Stimulated activated CD8-positive, alpha-beta memory T cell treated with anti-CD3 and anti-CD28 coated beads, Interleukin-12 subunit alpha, Interleukin-12 subunit beta, amount 100 ng/mL, for 24 hours (primary cell): ENCODE results near the gene IVL.

Experiments used
- DNase-seq: peaks from one replicate; pipeline ENCODE4 v3.0.0-alpha.2; 2020; ENCODE audit errors: extremely low read depth

Gene IVL

DNA sequence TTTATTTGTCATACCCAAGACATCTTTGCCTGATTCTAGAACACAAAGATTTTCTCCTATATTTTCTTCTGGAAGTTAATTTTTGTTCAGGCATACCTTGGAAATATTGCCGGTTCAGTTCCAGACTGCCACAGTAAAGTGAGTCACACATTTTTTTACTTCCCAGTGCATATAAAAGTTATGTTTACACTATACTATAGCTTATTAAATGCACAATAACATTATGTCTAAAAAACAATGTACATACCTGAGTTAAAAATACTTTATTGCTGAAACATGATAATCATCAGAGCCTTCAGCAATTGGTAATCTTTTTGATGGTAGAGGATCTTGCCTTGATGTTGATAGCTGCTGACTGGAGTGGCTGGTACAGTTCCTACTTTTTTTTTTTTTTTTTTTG lies 20.2 kb upstream of the IVL start:
- no peak for DNase-seq

GRCh38 chr1:152899027-152899426 lies 9.3 kb upstream of the IVL start:
- DNase-seq = no peak

DNA sequence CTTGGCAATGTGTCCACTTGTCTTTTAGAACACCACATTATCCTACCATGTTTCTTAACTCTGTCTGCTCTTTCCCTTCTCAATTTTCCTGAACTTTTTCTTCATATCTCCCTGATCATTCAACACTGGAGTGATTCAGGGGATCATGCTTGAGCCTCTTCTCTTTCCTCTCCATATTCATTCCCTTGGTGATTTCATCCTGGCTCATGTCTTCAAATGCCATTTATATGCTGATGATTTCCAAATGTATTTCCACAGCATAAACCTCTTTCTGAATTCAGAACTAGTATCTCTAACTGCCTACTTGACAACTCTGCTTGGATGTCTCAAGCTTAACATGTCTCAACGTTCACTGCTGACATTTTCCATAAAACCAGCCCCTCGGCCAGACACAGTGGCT lies 8.5 kb upstream of the IVL start:
- no peak for DNase-seq

DNA sequence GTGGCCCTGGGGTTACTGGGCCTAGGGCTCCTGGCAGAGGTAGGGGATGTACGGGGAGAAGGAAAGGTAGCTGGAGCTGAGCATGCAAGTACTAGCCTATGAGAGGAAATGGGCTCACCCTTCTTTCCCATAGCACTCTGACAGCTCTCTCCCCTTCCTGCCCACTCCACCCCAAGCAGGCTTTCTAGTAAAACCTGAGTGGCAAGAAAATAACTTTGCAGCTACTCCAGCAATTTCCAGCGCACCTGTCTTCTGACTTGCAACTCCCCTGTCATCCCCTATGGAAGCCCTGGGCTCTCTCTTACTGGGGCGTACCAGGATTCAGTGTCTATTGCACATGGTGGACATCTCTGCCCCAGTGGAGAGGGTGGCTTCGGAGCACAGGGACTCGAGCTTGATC lies 6.7 kb upstream of the IVL start:
- DNase-seq = no peak

- DNase-seq = no peak
These were observed 5.7 kb upstream of the IVL start for GRCh38 chr1:152902636-152903035.

GRCh38 chr1:152904688-152905440 lies 3.5 kb upstream of the IVL start:
- no peak for DNase-seq

- no peak for DNase-seq
These were observed 2.3 kb upstream of the IVL start for GRCh38 chr1:152906023-152906565.

DNA sequence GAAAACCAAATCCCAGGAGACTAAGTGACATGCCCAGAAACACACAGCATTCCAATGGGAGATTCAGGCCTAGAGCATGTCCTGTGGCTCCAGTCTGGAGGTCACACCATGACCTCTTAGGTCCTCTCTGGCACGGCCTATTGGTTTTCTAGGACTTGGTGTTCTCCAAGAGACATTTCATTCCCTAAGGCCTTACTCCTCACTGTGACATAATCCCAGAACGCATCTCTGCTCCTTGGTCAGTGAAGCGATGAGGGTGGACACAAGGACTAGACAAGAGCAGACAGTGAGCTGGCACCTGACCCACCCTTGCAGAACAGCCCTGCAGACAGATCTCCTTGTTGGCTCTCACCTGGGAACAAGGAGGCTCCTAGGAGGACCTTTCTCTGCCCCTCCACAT lies 860 bp downstream of the IVL start:
- no peak for DNase-seq

DNA sequence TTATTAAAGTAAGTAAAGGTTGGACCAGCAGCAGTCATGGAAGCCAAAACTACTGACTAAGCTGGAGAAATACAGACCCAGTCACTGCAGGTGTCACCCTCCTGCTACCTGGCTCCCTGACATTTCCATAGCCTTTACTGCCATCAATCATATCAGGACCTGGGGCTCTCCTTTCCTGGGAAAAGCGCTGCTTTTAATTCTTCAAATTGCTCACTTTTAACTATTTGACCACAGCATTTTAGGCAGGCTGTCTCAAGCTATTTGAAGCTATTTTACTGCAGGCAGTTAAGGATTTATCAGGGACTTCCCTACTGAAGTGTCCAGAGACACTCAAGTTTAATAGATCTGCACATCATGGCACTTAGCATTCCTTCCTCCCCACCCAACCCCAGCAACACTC lies 4.1 kb downstream of the IVL start:
- no peak for DNase-seq

GRCh38 chr1:152912900-152913299 lies 4.6 kb downstream of the IVL start:
- no peak for DNase-seq

DNA sequence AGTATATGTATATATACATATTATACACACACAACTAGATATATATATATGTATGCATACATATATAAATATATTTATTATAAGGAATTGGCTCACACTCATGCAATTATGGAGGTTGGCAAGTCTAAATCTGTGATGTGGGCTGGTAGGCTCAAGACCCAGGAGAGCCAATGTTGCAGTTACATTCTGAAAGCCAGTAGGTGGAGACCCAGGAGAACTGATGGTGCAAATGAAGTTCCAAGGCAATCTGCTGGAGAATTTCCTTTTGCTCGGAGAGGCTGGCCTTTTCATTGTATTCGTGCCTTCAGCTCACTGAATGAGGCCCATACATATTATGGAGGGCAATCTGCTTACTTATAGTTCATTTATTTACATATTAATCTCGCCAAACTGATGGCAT lies 9.4 kb downstream of the IVL start:
- DNase-seq = no peak

- DNase-seq = no peak
These were observed 10.7 kb downstream of the IVL start for GRCh38 chr1:152919071-152919470.

GRCh38 chr1:152924191-152924590 lies 15.8 kb downstream of the IVL start:
- no peak for DNase-seq

DNA sequence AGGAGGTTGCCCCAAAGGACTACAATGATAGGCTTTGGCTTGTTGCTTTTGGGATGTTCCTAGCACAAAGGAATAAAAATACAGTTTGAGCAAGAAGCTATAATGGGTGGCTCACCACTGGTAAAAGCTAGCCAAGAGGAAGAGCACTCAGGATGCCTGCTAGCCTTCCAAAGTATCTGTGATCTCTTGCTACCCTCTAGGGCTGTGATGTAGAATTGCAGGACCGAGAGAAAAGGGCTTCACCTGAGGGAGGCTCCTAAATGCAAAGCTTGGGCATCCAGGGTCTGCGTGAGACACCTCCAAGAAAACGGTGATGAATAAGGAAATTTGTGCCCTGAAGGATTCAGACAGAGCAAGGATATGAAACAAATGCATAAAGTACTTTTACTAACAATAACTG lies 17.7 kb downstream of the IVL start:
- DNase-seq = no peak

- DNase-seq = no peak
These were observed 20.3 kb downstream of the IVL start for GRCh38 chr1:152928671-152929070.

- DNase-seq = no peak
These were observed 23.9 kb downstream of the IVL start for GRCh38 chr1:152932170-152932811.

GRCh38 chr1:152933196-152933595 lies 24.9 kb downstream of the IVL start:
- DNase-seq = no peak

- no peak for DNase-seq
These were observed 32.3 kb downstream of the IVL start for GRCh38 chr1:152940614-152941013.

GRCh38 chr1:152941037-152941711 lies 32.8 kb downstream of the IVL start:
- DNase-seq = no peak

DNA sequence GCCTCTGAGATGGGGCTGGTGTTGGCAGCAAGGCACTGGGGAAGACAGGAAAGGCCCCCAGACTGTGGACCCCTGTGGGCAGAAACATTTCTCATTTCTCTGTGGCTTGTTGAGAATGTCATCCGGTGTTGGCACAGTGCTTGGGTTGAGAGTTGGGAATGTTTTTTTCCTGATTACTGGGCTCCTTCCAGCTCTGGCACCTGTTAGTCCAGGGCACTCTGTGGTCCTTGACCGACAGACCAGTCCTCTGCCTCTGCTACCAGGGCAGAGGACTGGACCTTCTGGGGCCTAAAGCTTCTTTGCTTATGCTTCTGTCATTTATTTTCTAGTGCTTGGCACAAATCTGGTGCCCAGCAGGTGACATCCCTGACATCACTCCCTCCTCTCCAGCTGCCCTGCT lies 33.8 kb downstream of the IVL start:
- no peak for DNase-seq

DNA sequence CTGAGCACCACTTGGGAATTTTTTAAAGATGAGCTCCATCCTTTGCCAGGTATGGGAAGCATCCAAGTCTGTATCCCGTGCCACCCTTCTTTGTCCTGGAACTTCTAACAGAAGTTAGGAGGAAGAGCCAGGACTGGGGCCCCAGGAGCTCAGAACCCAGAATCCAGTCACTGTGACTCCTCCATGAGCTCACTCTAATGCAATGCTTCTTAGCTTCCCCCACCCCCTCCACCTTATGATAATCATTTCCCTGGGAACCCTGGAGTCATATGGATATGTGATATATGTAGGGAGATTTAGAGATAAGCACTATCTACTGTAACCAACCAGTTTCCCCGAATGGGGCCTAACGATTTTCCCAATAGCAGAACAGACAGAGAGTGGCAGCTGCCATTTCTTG lies 37.9 kb downstream of the IVL start:
- DNase-seq = no peak

DNA sequence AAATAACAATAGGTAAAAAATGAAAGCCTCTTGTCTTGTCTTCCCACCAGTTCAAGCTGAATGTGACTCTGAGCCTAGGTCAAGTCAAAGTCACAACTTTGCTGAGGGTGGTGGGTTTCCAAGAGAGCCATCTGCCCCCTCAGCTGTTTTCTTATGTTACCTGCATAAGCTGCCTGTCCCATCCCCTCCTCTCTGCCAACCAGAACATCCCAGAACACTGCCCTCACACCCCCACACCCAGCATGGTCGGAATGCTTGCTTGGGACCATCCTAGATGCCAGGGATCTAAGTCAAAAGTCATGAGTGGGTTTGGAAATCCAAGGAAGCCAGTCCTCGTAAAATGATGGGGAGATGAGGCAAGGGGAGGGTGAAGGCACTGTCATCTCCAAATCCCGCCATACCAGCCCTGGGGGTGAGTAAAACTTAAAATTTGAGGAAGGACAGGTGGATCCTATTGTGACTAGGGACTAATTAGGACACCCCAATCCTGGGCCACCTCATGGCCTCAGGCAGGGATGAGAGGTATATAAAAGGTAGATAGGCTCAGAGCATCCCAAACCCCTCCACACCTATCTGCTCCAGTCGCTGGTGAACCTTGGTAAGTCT lies 38.4 kb downstream of the IVL start, which contains the start of gene SPRR5:
Gene SPRR5, plus strand, starts transcription at position 556 of the 606 bp plus-strand sequence. CDS start 1,349 bp downstream, outside the sequence.
- DNase-seq = no peak
